Gastroesophageal sphincter (tissue), 4 donors: Measurements from ENCODE around the gene NLRP7. TPM values are rescaled to one million over a fixed set of nuclear protein-coding genes. Genes with fewer than 3 reads are reported as not detected.
"Not testable (repeated sequence)": the region's sequence is repeated elsewhere in the genome, so short reads cannot be mapped to it uniquely, and the experiment has no call there.

ENCODE experiments used
- ATAC-seq: fragments of 150-250 bp; one replicate; pipeline ENCODE4 v1.9.1; 2016; ENCODE audit warnings: mild to moderate bottlenecking, moderate library complexity
- H3K27ac ChIP-seq, 4 donors: fragments of 200-600 bp; sonication (generic) in 3 of 4; 1 replicate in 3 of 4; 2 replicates in 1 of 4; pipeline ENCODE4 v1.5.1; 2016 to 2019
- H3K27me3 ChIP-seq: fragments of 200-600 bp; sonication (generic); one replicate; pipeline ENCODE4 v1.5.1; 2019
- H3K36me3 ChIP-seq, 2 donors: fragments of 200-600 bp; sonication (generic); one replicate each; pipeline ENCODE4 v1.5.1; 2019; ENCODE audit warnings: control low read depth in 1 of 2
- H3K4me1 ChIP-seq, 3 donors: fragments of 200-600 bp; sonication (generic); 1 replicate in 2 of 3; 2 replicates in 1 of 3; pipeline ENCODE4 v1.5.1; 2016 to 2019; ENCODE audit warnings: control low read depth in 2 of 3
- H3K4me3 ChIP-seq, 2 donors: fragments of 200-600 bp; sonication (generic); one replicate each; pipeline ENCODE4 v1.5.1; 2019; ENCODE audit warnings: mild to moderate bottlenecking in 1 of 2, moderate library complexity in 1 of 2
- H3K9me3 ChIP-seq, 3 donors: fragments of 200-600 bp; sonication (generic); one replicate each; pipeline ENCODE4 v1.5.1; 2017 to 2019; ENCODE audit warnings: control low read depth in 2 of 3
- EP300 ChIP-seq: sonication (generic); formaldehyde crosslinking; IDR thresholded peaks from one replicate; pipeline ENCODE4 v1.6.1; 2017; ENCODE audit warnings: antibody characterized with exemption, mild to moderate bottlenecking
- POLR2A ChIP-seq, 2 donors: fragments of 450-650 bp; IDR thresholded peaks; one replicate each; pipeline ENCODE4 v1.6.1; 2017; ENCODE audit warnings: antibody characterized with exemption in 2 of 2, mild to moderate bottlenecking in 2 of 2, moderate library complexity in 1 of 2
- POLR2AphosphoS5 ChIP-seq: sonication (generic); formaldehyde crosslinking; IDR thresholded peaks from one replicate; pipeline ENCODE4 v1.6.1; 2017; ENCODE audit warnings: antibody characterized with exemption
- WGBS, 2 donors: methylation state at CpG; one replicate each; pipeline ENCODE4 v1.1.5; 2018; ENCODE audit warnings: low coverage in 1 of 2; 5-methylcytosine and 5-hydroxymethylcytosine counted together
- total RNA-seq, 4 donors: library from RNA; depleted of rRNA; stranded (reverse); fragments of >200 nt; gene quantifications; one replicate each; pipeline ENCODE4 v1.1.0, GENCODE V29; 2016
- TF ChIP-seq, protein P1 (sequence below), 4 experiments: fragments of 200-600 bp in 2 of 4; fragments of 450-650 bp in 2 of 4; sonication (generic) in 1 of 4; IDR thresholded peaks; one replicate each; pipeline ENCODE4 v1.5.1; 2017 to 2019; ENCODE audit warnings: antibody characterized with exemption in 4 of 4, mild to moderate bottlenecking in 2 of 4, moderate library complexity in 2 of 4

NLRP7 gene
- total RNA-seq, 4 donors from 2014 or later: not detected

DNA sequence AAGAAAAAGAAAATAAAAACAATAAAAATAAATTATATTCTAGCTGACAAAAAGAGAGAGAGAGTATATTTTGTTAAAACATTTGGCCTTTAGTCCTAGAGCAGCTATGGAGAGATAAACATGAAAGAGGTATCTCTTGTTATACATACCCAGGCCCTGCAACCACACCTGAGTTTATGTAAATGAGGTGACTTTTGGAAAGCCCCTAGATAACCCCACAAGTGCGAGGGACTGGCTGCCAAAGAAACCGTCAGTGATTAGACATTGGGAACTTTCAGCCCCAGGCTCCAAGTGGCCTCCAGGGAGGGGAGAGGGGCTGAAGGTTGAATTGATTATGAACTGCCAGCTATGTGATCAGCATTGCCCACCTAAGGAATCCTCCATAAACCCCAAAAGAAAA is 2.1 kb upstream of the NLRP7 start:
- Histone ChIP-seq H3K9me3 (no peaks in the 10 kb centered on the region), H3K4me3 (no peak overlapping the region), H3K27ac (no peak overlapping the region), H3K36me3 (no peaks in the 10 kb centered on the region), H3K4me1 (no peaks in the 10 kb centered on the region), H3K27me3 (peaks cover 35% of the 10 kb centered on the region)
- WGBS, 2 donors: 32 to 86% methylated on average over 1 to 2 of the region's 2 CpGs
- ATAC-seq: no peak
- TF ChIP-seq EP300 (no peak), POLR2AphosphoS5 (no peak), POLR2A (IDR thresholded peaks at IDR 0.05) (no peak)
- TF ChIP-seq, protein P1, sequence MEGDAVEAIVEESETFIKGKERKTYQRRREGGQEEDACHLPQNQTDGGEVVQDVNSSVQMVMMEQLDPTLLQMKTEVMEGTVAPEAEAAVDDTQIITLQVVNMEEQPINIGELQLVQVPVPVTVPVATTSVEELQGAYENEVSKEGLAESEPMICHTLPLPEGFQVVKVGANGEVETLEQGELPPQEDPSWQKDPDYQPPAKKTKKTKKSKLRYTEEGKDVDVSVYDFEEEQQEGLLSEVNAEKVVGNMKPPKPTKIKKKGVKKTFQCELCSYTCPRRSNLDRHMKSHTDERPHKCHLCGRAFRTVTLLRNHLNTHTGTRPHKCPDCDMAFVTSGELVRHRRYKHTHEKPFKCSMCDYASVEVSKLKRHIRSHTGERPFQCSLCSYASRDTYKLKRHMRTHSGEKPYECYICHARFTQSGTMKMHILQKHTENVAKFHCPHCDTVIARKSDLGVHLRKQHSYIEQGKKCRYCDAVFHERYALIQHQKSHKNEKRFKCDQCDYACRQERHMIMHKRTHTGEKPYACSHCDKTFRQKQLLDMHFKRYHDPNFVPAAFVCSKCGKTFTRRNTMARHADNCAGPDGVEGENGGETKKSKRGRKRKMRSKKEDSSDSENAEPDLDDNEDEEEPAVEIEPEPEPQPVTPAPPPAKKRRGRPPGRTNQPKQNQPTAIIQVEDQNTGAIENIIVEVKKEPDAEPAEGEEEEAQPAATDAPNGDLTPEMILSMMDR (IDR thresholded peaks at IDR 0.05): no peak

DNA sequence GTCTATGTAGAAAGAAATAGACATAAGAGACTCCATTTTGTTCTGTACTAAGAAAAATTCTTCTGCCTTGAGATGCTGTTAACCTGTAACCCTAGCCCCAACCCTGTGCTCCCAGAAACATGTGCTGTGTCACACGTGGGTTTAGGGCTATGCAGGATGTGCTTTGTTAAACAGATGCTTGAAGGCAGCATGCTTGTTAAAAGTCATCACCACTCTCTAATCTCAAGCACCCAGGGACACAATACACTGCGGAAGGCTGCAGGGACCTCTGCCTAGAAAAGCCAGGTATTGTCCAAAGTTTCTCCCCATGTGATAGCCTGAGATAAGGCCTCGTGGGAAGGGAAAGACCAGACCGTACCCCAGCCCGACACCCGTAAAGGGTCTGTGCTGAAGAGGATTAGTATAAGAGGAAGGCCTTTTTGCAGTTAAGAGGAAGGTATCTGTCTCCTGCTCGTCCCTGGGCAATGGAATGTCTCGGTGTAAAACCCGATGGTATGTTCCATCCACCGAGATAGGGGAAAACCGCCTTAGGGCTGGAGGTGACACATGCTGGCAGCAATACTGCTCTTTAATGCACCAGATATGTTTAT is 3.5 kb downstream of the NLRP7 start:
- H3K27ac ChIP-seq, H3K36me3 ChIP-seq, H3K4me3 ChIP-seq, H3K4me1 ChIP-seq, H3K9me3 ChIP-seq, ATAC-seq: not testable (repeated sequence)
- H3K27me3 ChIP-seq: peaks cover 21% of the 10 kb centered on the region
- WGBS, 2 donors: 39 to 55% methylated on average over 2 to 8 of the region's 11 CpGs

- H3K4me3 ChIP-seq, ATAC-seq: not testable (repeated sequence)
- no CpG with 5 or more reads among the region's 28 CpGs for WGBS, 2 donors
Measured at GRCh38 chr19:54939538-54939937, 7.8 kb downstream of the NLRP7 start.

DNA sequence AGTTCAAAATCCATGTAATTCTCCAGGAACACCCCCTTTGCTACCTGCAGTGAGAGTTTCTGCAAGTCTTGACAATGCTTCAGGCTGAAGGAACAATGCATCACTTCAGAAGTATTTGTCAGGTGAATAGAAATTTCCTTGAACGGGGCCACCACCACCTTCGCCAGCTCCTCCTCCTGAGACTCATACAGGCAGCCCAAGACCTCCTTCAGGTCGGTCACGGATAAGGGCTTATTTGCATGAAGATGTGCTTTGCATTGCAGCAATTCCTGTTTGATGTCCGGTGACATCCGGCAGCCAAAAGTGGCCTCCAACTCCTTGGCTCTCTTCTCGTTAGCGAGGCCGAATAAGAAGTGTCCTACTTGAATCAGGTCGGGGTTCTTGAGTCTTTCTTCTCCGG is 8.4 kb downstream of the NLRP7 start:
- no peak for ATAC-seq
- Histone ChIP-seq H3K4me3 (no peak overlapping the region), H3K27ac (no peak overlapping the region), H3K36me3 (no peaks in the 10 kb centered on the region), H3K4me1 (no peaks in the 10 kb centered on the region), H3K27me3 (peaks cover 46% of the 10 kb centered on the region), H3K9me3 (no peaks in the 10 kb centered on the region)
- 73 to 86% methylated on average over 3 to 8 of the region's 11 CpGs for WGBS, 2 donors
- TF ChIP-seq, protein P1 (IDR thresholded peaks at IDR 0.05): no peak
- no peak for TF ChIP-seq EP300

More at GRCh38 chr19:54939538-54939937, 7.8 kb downstream of the NLRP7 start:
- not testable (repeated sequence) for H3K9me3 ChIP-seq, H3K27ac ChIP-seq, H3K4me1 ChIP-seq, H3K36me3 ChIP-seq
- peaks cover 39% of the 10 kb centered on the region for H3K27me3 ChIP-seq

- Histone ChIP-seq H3K27me3 (peaks cover 55% of the 10 kb centered on the region), H3K9me3 (no peaks in the 10 kb centered on the region), H3K4me3 (no peak overlapping the region), H3K4me1 (no peaks in the 10 kb centered on the region), H3K27ac (no peak overlapping the region), H3K36me3 (no peaks in the 10 kb centered on the region)
- ATAC-seq: no peak
- 79 to 86% methylated on average over 9 of the region's 9 CpGs for WGBS, 2 donors
- TF ChIP-seq EP300: no peak
- TF ChIP-seq POLR2A (IDR thresholded peaks at IDR 0.05): no peak
- TF ChIP-seq POLR2AphosphoS5: no peak
- TF ChIP-seq, protein P1 (IDR thresholded peaks at IDR 0.05): no peak
Measured at GRCh38 chr19:54937926-54938325, 9.4 kb downstream of the NLRP7 start.

- WGBS, 2 donors: 90 to 100% methylated on average over 1 to 2 of the region's 2 CpGs
- Histone ChIP-seq H3K27ac (no peak overlapping the region), H3K36me3 (no peaks in the 10 kb centered on the region), H3K9me3 (peaks cover 0 to 27% (median 0%) of the 10 kb centered on the region in 3 donors), H3K4me1 (no peaks in the 10 kb centered on the region), H3K4me3 (no peak overlapping the region), H3K27me3 (peaks cover 17% of the 10 kb centered on the region)
- TF ChIP-seq EP300: no peak
- ATAC-seq: no peak
Measured at GRCh38 chr19:54928299-54928698, 19.0 kb downstream of the NLRP7 start.
